ENCODE measurements around the gene PMEPA1.
A peak's percentile ranks its signal among the peaks of the same experiment; 100 is the strongest.

The PMEPA1 gene

GRCh38 chr20:57692393-57692792 lies 17.4 kb downstream of the PMEPA1 start:
- no peak for DNase-seq

- DNase-seq = no peak
Observed at GRCh38 chr20:57691699-57692098, 18.1 kb downstream of the PMEPA1 start.

GRCh38 chr20:57690525-57690924 lies 19.3 kb downstream of the PMEPA1 start:
- DNase-seq = no peak

DNA sequence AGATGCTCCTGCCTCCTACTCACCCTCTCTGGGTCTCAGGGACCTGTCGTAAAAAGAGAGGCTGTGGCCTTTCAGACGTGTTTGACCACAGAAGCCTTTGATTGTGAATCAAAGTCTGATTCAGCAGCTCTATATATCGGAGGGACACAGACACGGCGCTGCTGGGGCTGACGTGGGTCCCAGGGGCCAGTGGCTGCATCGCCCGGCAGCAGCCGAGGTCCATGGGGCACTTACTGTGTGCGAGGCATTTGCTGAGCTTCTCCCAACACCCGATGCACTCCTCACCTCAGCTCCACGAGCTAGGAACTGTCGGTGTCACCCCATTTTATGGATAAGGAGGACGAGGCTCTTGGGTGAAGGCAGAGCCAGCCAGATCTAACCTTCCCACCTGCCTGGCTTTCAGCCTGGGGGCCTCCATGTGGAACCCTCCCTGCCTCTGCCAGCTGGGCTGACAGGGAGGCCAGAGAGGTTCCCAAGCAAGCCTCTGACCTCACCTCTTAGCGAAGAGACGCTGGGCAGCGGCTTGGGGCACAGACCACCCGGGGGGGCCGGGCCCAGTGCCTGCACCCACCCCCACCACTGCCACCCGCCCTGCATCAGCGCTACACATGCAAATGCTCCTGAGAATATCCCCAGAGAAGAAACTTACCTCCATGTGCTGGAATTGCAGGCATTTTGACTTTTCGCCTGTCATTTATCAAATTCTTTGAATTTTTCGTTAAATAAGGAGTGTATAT lies 19.9 kb downstream of the PMEPA1 start:
- DNase-seq = no peak

GRCh38 chr20:57688864-57689263 lies 21.0 kb downstream of the PMEPA1 start:
- no peak for DNase-seq

DNA sequence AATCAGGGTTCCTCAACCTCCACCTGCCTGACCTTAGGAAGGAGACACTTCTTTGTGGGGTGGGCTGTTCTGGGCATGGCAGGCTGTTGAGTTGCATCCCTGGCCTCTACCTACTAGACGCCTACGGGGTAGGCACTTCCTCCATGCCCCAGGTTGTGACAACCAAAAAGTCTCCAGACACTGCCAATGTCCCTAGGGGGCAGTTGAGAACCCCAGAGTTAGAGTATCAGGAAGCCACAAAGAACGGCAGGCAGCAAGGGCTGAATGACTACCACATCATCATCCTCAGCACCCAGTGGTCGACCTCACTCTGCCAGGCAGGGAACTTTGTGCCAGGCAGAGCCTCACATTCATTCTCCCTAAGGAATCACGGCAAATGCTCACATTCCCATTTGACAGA lies 21.5 kb downstream of the PMEPA1 start:
- no peak for DNase-seq

- DNase-seq = no peak
Observed at GRCh38 chr20:57686931-57687652, 22.7 kb downstream of the PMEPA1 start.

- no peak for DNase-seq
Observed at GRCh38 chr20:57685146-57685758, 24.6 kb downstream of the PMEPA1 start.

DNA sequence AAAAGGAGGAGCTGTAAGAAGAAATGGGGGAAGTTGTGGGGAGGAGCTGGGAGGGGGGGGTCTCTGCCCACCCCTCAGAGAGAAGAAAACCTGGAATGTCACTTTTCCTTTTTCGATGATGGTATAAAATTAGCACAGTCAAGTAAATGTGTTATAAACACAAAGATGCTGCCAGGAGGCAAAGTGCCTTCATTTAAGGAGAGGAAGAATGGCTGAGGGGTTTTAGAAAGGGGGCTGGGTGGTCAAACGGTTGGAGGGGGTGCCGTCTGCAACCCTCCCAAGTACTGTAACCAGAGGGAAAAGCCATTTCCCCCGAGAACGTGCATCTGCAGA lies 25.0 kb downstream of the PMEPA1 start:
- no peak for DNase-seq

GRCh38 chr20:57683881-57684807 lies 25.7 kb downstream of the PMEPA1 start:
- DNase-seq = no peak

- DNase-seq = no peak
Observed at GRCh38 chr20:57683287-57683686, 26.5 kb downstream of the PMEPA1 start.

DNA sequence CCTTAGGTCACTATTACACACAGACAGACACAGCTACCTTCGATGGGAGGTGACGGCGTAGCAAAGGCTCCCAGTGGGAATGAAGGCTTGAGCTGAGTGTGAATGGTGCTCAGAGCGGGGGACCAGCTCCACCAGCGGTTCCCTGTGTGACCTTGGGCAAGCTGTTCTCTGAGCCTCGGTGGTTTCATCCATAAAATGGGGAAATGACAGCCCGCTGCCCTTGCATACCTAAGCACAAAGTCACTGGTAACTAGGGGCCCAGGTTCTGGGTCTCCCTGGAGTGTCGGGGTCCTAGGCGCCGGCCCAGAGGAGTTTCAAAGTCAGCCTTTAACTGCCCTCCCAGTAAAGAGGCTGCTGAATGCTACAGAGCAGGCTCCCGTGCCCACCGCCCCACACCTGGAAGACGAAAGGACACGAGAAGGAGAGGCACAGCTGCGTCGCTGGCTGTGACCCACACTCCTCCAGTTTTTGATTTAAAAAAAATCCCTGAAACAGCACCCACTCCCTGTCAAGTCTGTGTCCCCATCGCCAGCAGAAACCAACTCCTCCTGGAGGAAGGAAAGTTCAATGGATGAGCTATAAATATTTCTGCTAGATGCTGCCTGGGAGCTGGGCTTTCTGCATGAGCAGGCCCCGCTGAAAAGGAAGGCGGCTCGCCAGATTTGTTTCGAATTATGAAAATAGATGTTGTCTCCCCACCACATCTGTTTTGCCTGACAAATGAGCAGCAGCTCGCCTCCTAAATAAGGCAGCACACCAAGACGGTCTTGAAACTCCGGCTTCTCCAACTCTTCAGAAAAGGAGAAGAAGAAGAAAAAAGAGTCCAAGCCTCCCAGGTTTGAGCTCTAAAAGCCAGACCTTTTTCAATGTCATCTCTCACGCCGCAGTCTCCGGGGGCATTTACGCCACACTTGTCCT lies 27.4 kb downstream of the PMEPA1 start:
- DNase-seq = peak in 1 of 2 donors; percentile 24

DNA sequence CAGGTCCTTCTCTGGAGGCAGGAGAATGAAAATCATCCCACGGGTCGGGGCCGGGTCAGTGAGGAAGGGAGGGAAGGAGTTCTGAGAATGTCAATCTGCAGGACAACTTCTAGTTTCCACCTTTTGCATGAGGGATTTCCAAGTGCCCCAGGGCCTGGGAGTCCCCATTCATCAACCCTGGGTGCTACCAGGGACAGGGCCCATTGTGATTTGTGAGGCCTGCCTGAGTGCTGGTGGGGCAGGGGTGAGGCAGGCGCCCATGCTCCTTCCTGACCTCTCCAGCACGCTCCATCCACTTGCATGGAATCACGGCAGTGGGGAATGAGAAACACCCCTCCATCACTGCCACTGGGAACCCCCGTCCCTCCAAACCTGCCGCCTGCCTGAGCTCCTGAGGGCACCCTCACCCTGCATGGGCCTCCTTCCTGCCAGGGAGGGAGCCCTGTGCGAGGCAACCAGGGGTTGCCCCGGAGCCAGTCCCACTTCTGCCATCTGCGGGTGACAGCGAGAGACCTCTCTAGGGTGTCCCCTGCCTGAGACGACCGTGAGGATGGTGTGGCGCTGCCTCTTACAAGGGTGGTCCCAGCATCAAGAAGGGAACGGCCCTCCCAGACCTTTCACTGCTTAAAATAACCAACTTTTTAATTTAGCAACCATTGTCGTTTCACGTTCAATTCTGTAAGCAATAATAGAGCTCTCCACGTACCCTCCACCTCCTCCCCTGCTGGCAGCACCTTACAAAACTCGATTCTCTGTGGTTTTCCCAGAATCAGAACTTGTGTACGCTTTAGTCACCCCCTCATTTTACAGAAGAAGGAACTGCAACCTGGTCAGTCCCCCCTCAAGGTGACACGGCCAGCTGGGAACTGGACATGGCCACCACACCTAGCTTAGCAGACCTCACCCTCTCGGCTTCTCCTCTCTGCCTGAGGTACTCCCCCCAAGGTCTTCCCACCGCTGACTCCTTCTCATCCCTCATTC lies 28.6 kb downstream of the PMEPA1 start:
- DNase-seq = peak; percentile 53 to 69

DNA sequence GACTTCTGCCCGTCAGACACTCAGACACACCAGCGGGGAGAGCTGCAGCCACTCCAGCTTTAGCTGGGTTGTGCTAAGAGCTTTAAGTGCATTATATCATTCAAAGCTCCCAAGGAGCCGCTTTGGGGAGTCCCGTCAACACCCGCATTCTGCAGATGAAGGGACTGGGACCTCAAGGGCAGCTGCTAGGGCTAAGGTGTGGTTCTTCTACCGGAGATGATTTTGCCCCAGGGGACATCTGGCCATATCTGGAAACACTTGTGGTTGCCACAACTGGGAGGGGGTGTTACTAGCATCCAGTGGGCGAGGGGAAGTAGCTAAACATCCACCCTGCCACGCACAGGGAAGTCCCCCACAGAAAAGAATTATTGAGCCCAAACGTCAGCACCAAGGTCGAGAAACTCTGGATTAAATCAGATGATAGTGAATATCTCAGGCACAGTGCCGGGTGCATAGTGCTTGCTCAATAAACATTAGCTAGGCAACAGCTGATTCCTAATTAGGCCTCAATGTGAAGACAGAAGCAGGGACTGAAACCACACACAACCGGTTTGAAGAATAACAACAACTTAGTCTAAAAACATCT lies 29.6 kb downstream of the PMEPA1 start:
- DNase-seq = peak in 1 of 2 donors; percentile 72

DNA sequence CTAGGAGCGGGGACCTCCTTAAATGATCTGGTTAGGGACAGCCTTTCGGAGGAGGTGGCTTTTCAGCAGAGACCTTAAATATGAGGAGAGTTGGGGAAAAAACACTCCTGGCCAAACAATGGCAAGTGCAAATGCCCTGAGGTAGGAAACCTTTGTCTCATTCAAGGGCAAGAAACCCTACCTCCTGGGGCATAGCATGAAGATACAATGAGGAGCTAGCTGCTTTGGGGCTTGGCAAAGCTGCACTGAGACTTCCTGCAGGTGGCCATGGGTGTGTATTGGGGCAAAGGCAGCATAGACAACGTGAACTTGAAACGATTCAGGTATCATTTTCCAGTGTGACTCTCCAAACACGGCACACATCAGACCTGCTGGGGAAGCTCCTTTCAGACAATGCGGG lies 30.7 kb downstream of the PMEPA1 start:
- no peak for DNase-seq

- DNase-seq = peak in 1 of 2 donors; percentile 22
Observed at GRCh38 chr20:57678340-57678739, 31.5 kb downstream of the PMEPA1 start.

GRCh38 chr20:57677584-57677982 lies 32.2 kb downstream of the PMEPA1 start:
- DNase-seq = no peak

- DNase-seq = no peak
Observed at GRCh38 chr20:57676589-57677583, 32.9 kb downstream of the PMEPA1 start.

GRCh38 chr20:57675773-57676172 lies 34.0 kb downstream of the PMEPA1 start:
- no peak for DNase-seq

All from CD4-positive, alpha-beta T cell treated with Interleukin-1 beta for 1 hour (primary cell).